PC-9 (cell line): ENCODE measurements around the gene LSMEM2. TPM values are rescaled to one million over a fixed set of nuclear protein-coding genes. Genes with fewer than 3 reads are reported as not detected.

ENCODE experiments used
- BruUV-seq: library from RNA; stranded (reverse); fragments of 400-500 nt; replicated peaks from 2 replicates; lab custom pipeline; 2021; lab: Mats Ljungman, UMichigan
- CTCF ChIA-PET: fragments of 300-600 bp; sonication (Branson Sonifier 250); formaldehyde crosslinking; loops from one replicate; lab custom pipeline; 2022; ENCODE audit warnings: antibody characterized with exemption; lab: Charles Lee
- POLR2A ChIA-PET: fragments of 300-600 bp; sonication (Branson Sonifier 250); formaldehyde crosslinking; loops from one replicate; lab custom pipeline; 2022; ENCODE audit warnings: antibody characterized with exemption; ENCODE audit not compliant: unreplicated experiment; lab: Charles Lee
- DNase-seq, 2 experiments: peaks; one replicate each; pipeline versions ENCODE4 v3.0.0 to v3.0.0-alpha.2; 2015 to 2022; ENCODE audit warnings: mixed read lengths in 1 of 2
- H2AFZ ChIP-seq: fragments of 200-600 bp; sonication (generic); 2 replicates; pipeline ENCODE4 v1.8.1; 2017; ENCODE audit warnings: antibody characterized with exemption
- H3F3A ChIP-seq: fragments of 200-600 bp; sonication (generic); 2 replicates; pipeline ENCODE4 v1.8.1; 2017; ENCODE audit warnings: antibody characterized with exemption, mild to moderate bottlenecking, low read depth; ENCODE audit not compliant: insufficient read depth
- H3K27ac ChIP-seq: fragments of 200-600 bp; sonication (generic); 2 replicates; pipeline ENCODE4 v1.6.1; 2016; ENCODE audit warnings: mixed run types
- H3K27me3 ChIP-seq: fragments of 200-600 bp; sonication (generic); 2 replicates; pipeline ENCODE4 v1.6.1; 2016; ENCODE audit warnings: low read depth, mixed run types; ENCODE audit not compliant: insufficient read depth
- H3K36me3 ChIP-seq: fragments of 200-600 bp; sonication (generic); 2 replicates; pipeline ENCODE4 v1.6.1; 2016; ENCODE audit warnings: low read depth, mixed run types
- H3K4me1 ChIP-seq: fragments of 200-600 bp; sonication (generic); replicated peaks from 2 replicates; pipeline ENCODE4 v1.6.1; 2016; ENCODE audit warnings: mixed run types; ENCODE audit not compliant: insufficient read depth
- H3K4me2 ChIP-seq: fragments of 200-600 bp; sonication (generic); 2 replicates; pipeline ENCODE4 v1.6.1; 2017; ENCODE audit warnings: mixed run types
- H3K4me3 ChIP-seq: fragments of 200-600 bp; sonication (generic); 2 replicates; pipeline ENCODE4 v1.6.1; 2016; ENCODE audit warnings: mixed run types
- H3K79me2 ChIP-seq: fragments of 200-600 bp; sonication (generic); 2 replicates; pipeline ENCODE4 v1.6.1; 2017; ENCODE audit warnings: low read depth, mixed run types
- H3K9me2 ChIP-seq: fragments of 200-600 bp; sonication (generic); 2 replicates; pipeline ENCODE4 v1.8.1; 2017; ENCODE audit warnings: mild to moderate bottlenecking; ENCODE audit not compliant: insufficient read depth
- H3K9me3 ChIP-seq: fragments of 200-600 bp; sonication (generic); 2 replicates; pipeline ENCODE4 v1.8.1; 2016; ENCODE audit warnings: low read depth; ENCODE audit not compliant: insufficient read depth
- H4K20me1 ChIP-seq: fragments of 200-600 bp; sonication (generic); 2 replicates; pipeline ENCODE4 v1.8.1; 2017; ENCODE audit not compliant: insufficient read depth
- EZH2 ChIP-seq: fragments of 200-600 bp; sonication (generic); IDR thresholded peaks from 2 replicates; pipeline ENCODE4 v1.8.0; 2017; ENCODE audit warnings: antibody characterized with exemption, low read depth
- intact Hi-C: fragments of 100-400 bp; cut with micrococcal nuclease; formaldehyde crosslinking; loops from one replicate; pipeline ENCODE4 v1.10.0; 2022; ENCODE audit not compliant: unreplicated experiment
- total RNA-seq: library from RNA; stranded (reverse); gene quantifications from 2 replicates; pipeline ENCODE4 v1.2.3, GENCODE V29; 2021
- TF ChIP-seq, protein P1 (sequence below): fragments of 200-600 bp; sonication (generic); conservative IDR thresholded peaks from 2 replicates; pipeline ENCODE4 v1.6.1; 2017; ENCODE audit warnings: mixed run types, antibody characterized with exemption, mild to moderate bottlenecking, moderate library complexity

The LSMEM2 gene
- total RNA-seq, 1 experiment from 2014 or later: 0.55 TPM

DNA sequence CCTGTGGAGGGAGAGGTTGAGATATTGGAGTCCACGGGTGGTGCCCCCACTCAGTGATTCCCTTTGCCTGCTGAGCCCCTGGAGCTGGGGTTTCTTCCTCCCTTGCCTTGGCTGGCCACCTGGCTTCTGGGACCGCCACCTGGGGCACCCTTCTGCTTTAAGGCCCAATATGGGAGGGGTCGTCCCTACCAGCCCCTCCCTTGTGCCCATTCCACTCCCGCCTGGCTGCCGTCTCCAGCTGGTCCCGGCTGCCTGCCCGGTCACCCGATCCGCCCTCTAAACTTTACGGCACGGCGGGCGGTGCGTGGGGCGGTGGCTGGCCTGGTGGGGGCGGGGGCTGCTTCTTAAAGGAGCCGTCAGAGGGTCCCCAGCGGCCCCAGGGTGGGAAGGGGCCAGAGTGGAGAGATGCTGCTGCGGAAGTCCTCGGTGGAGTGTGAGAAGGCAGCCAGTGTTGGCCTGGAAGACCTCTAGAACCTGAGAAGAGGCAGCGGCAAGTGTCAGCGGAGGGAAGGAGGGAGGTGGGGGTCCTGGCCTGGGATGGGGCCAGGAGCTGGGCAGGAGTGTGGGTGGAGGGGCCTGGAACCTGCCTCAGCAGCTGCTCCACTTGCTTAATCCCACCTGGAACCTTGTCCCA lies 11.5 kb upstream of the LSMEM2 start:
- Histone ChIP-seq H3K36me3 (no peaks in the 10 kb centered on the region), H3K4me3 (no peak overlapping the region), H3K9me3 (no peaks in the 10 kb centered on the region), H3K79me2 (peaks cover 15% of the 10 kb centered on the region), H3K27ac (no peak overlapping the region), H3K4me1 (peaks cover 76% of the 10 kb centered on the region), H3F3A (peaks cover 46% of the 10 kb centered on the region), H2AFZ (no peak overlapping the region), H3K27me3 (no peaks in the 10 kb centered on the region), H3K4me2 (no peak overlapping the region), H3K9me2 (no peaks in the 10 kb centered on the region), H4K20me1 (no peaks in the 10 kb centered on the region)
- no peak for TF ChIP-seq EZH2
- TF ChIP-seq, protein P1, sequence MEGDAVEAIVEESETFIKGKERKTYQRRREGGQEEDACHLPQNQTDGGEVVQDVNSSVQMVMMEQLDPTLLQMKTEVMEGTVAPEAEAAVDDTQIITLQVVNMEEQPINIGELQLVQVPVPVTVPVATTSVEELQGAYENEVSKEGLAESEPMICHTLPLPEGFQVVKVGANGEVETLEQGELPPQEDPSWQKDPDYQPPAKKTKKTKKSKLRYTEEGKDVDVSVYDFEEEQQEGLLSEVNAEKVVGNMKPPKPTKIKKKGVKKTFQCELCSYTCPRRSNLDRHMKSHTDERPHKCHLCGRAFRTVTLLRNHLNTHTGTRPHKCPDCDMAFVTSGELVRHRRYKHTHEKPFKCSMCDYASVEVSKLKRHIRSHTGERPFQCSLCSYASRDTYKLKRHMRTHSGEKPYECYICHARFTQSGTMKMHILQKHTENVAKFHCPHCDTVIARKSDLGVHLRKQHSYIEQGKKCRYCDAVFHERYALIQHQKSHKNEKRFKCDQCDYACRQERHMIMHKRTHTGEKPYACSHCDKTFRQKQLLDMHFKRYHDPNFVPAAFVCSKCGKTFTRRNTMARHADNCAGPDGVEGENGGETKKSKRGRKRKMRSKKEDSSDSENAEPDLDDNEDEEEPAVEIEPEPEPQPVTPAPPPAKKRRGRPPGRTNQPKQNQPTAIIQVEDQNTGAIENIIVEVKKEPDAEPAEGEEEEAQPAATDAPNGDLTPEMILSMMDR: no peak
- CTCF ChIA-PET: interaction anchor here (0.6 kb wide), 1 partner anchor 70 kb away, joined by 3 read pairs; no protein-coding TSS in a partner anchor
- POLR2A ChIA-PET: interaction anchor here (0.6 to 1.6 kb wide), 2 partner anchors 32 to 49 kb away, joined by 4 to 6 read pairs; partner anchors contain the start of gene GNAI2
- BruUV-seq: no TSS peak
- intact Hi-C loops: loop anchor here (5.0 kb wide), 1 partner anchor 70 kb away; no protein-coding TSS in a partner anchor
- no peak for DNase-seq

DNA sequence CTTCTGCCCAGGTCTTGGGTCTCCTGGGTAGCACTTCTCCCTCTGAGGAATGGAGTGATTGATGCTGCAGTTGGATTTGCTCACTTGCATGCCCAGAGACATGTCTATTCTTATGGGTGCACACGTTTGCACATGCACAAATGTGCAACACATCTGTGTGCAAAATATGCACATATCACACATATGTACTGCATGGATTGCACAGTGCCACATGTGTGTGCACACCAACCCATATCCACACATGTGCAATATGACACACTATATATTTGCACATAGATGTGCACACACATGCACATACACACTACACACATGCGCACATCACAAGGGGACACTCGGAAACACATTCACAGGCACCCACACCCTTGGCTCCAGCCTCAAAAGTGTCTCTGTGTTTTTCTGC lies 10.6 kb upstream of the LSMEM2 start:
- Histone ChIP-seq H3K4me1 (peaks cover 80% of the 10 kb centered on the region), H4K20me1 (no peaks in the 10 kb centered on the region), H3K4me3 (no peak overlapping the region), H3K4me2 (peak overlapping the region; percentile 92), H3K9me2 (no peaks in the 10 kb centered on the region), H3K27me3 (no peaks in the 10 kb centered on the region), H3K36me3 (no peaks in the 10 kb centered on the region), H3K27ac (no peak overlapping the region; the same call in 1 of the 2 replicates), H3K9me3 (no peaks in the 10 kb centered on the region), H3F3A (peaks cover 48% of the 10 kb centered on the region), H3K79me2 (peaks cover 15% of the 10 kb centered on the region), H2AFZ (no peak overlapping the region)
- intact Hi-C loops: loop anchor here (2.0 to 5.0 kb wide), 2 partner anchors 49 to 69 kb away; no protein-coding TSS in a partner anchor
- CTCF ChIA-PET: interaction anchor here (0.6 kb wide), 1 partner anchor 69 kb away, joined by 3 read pairs; no protein-coding TSS in a partner anchor
- DNase-seq: no peak
- no peak for TF ChIP-seq EZH2
- TF ChIP-seq, protein P1: no peak
- BruUV-seq: no TSS peak
- POLR2A ChIA-PET: no interaction called here

DNA sequence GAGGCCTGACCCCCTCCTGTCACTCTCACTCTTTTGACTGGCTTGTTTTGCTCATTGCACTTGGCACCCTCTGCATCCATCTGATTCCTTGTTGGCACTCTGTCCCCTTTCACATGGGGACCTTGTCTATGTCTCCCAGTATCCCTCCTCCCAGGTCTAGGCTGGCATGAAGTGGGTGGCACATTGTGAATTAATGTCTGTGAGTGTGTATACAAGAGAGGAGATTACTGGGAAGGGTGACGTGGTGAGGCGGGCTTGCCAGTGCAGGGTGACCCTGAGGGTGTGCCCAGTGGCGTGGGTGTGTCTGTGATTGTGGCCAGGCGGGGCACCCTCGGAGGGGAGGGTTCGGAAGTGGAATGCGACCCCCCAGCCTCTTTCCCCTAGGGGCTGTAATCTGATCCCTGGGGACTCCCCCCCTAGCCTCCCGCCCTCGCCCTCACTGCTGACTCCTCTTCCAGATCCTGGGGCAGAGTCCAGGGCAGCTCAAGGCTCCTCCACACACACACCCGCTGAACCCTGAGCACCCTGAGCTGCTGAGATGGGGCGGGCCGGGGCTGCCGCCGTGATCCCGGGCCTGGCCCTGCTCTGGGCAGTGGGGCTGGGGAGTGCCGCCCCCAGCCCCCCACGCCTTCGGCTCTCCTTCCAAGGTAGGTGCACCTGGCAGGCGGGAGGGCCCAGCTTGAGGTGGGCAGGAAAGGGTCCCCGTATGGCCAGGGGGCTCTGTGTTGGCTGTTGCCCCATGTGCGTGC lies 10.0 kb upstream of the LSMEM2 start, which contains the start of gene SEMA3B:
Gene SEMA3B (plus strand): TSS at position 445 of the 749 bp plus-strand sequence. CDS start 94 bp downstream, at position 539.
- no peak for TF ChIP-seq EZH2
- TF ChIP-seq, protein P1: no peak
- Histone ChIP-seq H3K4me1 (peaks cover 75% of the 10 kb centered on the region), H3K4me3 (peak within 1 kb of the TSS; percentile 56; the same call in 1 of the 2 replicates), H3K27me3 (no peaks in the 10 kb centered on the region), H3F3A (peaks cover 46% of the 10 kb centered on the region), H3K9me2 (no peaks in the 10 kb centered on the region), H3K27ac (peak within 1 kb of the TSS; percentile 60), H2AFZ (no peak within 1 kb of the TSS), H3K4me2 (peak within 1 kb of the TSS; percentile 92), H3K9me3 (no peaks in the 10 kb centered on the region), H4K20me1 (no peaks in the 10 kb centered on the region), H3K36me3 (no peaks in the 10 kb centered on the region), H3K79me2 (peaks cover 15% of the 10 kb centered on the region)
- BruUV-seq: no TSS peak
- POLR2A ChIA-PET: interaction anchor here (0.5 to 0.6 kb wide), 6 partner anchors 31 to 729 kb away, joined by 3 to 12 read pairs (median 4); no protein-coding TSS in a partner anchor
- DNase-seq: peak; percentile 86 to 98
- intact Hi-C loops: loop anchor here (1.0 to 5.0 kb wide), 3 partner anchors 9 to 68 kb away; no protein-coding TSS in a partner anchor
- CTCF ChIA-PET: interaction anchor here (0.6 to 0.7 kb wide), 3 partner anchors 48 to 1021 kb away, joined by 3 to 8 read pairs (median 6); no protein-coding TSS in a partner anchor
